Measurements from ENCODE around the gene RYK. TPM values are rescaled to one million over a fixed set of nuclear protein-coding genes. Genes with fewer than 3 reads are reported as not detected.

Gene RYK
- total RNA-seq, 1 experiment from 2014 or later = 55.2 TPM

GRCh38 chr3:134163096-134163495, 87.6 kb downstream of the RYK start:
- ChIA-PET POLR2A (no interaction called here), RAD21 (ENCODE audit: low non-redundant PET in 1 of 2, low total read pairs in 2 of 2, uncharacterized antibody in 2 of 2, unreplicated experiment in 2 of 2) (no interaction called here), CTCF (no interaction called here)
- Histone ChIP-seq H3K27ac (ENCODE audit: low read depth, low read length) (no peak overlapping the region), H3K9ac (ENCODE audit: low read length) (no peak overlapping the region), H3K4me3 (replicated peaks in 1 of 2; ENCODE audit: low read depth in 1 of 2, low read length in 2 of 2) (no peak overlapping the region), H4K20me1 (ENCODE audit: insufficient read depth) (no peaks in the 10 kb centered on the region), H3K27me3 (ENCODE audit: insufficient read depth, low read length) (no peaks in the 10 kb centered on the region), H3K9me3 (ENCODE audit: control insufficient read depth in 1 of 2, insufficient read depth in 1 of 2, low read depth in 1 of 2, low read length in 2 of 2) (no peaks in the 10 kb centered on the region), H3K9me2 (ENCODE audit: insufficient read depth) (no peaks in the 10 kb centered on the region), H2AFZ (ENCODE audit: low read depth, low read length, poor library complexity, severe bottlenecking) (no peak overlapping the region), H3K4me2 (ENCODE audit: low read length) (no peak overlapping the region), H3K36me3 (ENCODE audit: control insufficient read depth in 1 of 2, insufficient read depth in 2 of 2, low read length in 2 of 2) (peaks cover 11 to 14% of the 10 kb centered on the region in 2 experiments), H3K79me2 (ENCODE audit: insufficient read depth, low read length) (no peaks in the 10 kb centered on the region), H3K4me1 (ENCODE audit: control insufficient read depth in 1 of 2, insufficient read depth in 2 of 2, low read length in 2 of 2) (no peaks in the 10 kb centered on the region)
- no TSS peak for BruUV-seq (replicated peaks)
- intact Hi-C loops (cut with micrococcal nuclease) = no loop called here
- no peak for TF ChIP-seq ATF3 (IDR thresholded peaks at IDR 0.05)
- ATAC-seq (no peak), DNase-seq (ENCODE audit: low read depth, low spot score) (no peak)

GRCh38 chr3:134161898-134162615, 88.6 kb downstream of the RYK start:
- Histone ChIP-seq H3K9ac (ENCODE audit: low read length) (no peak overlapping the region), H3K9me3 (ENCODE audit: control insufficient read depth in 1 of 2, insufficient read depth in 1 of 2, low read depth in 1 of 2, low read length in 2 of 2) (no peaks in the 10 kb centered on the region), H3K4me1 (ENCODE audit: control insufficient read depth in 1 of 2, insufficient read depth in 2 of 2, low read length in 2 of 2) (no peaks in the 10 kb centered on the region), H3K4me2 (ENCODE audit: low read length) (no peak overlapping the region), H2AFZ (ENCODE audit: low read depth, low read length, poor library complexity, severe bottlenecking) (no peak overlapping the region), H3K36me3 (ENCODE audit: control insufficient read depth in 1 of 2, insufficient read depth in 2 of 2, low read length in 2 of 2) (peaks cover 13 to 20% of the 10 kb centered on the region in 2 experiments), H3K27ac (ENCODE audit: low read depth, low read length) (no peak overlapping the region), H3K79me2 (ENCODE audit: insufficient read depth, low read length) (no peaks in the 10 kb centered on the region), H3K27me3 (ENCODE audit: insufficient read depth, low read length) (no peaks in the 10 kb centered on the region), H4K20me1 (ENCODE audit: insufficient read depth) (no peaks in the 10 kb centered on the region), H3K9me2 (ENCODE audit: insufficient read depth) (no peaks in the 10 kb centered on the region), H3K4me3 (replicated peaks in 1 of 2; ENCODE audit: low read depth in 1 of 2, low read length in 2 of 2) (no peak overlapping the region)
- no TSS peak for BruUV-seq (replicated peaks)
- ChIA-PET CTCF (no interaction called here), RAD21 (ENCODE audit: low non-redundant PET in 1 of 2, low total read pairs in 2 of 2, uncharacterized antibody in 2 of 2, unreplicated experiment in 2 of 2) (no interaction called here), POLR2A (no interaction called here)
- DNase-seq (ENCODE audit: low read depth, low spot score) (no peak), ATAC-seq (no peak)
- intact Hi-C loops (cut with micrococcal nuclease) = no loop called here
- no peak for TF ChIP-seq EZH2 (IDR thresholded peaks at IDR 0.05)
- no peak for TF ChIP-seq ZFX (IDR thresholded peaks at IDR 0.05)
- TF ChIP-seq SP1 (IDR thresholded peaks at IDR 0.05; ENCODE audit: low read depth) = no peak
- no peak for TF ChIP-seq ELF1 (IDR thresholded peaks at IDR 0.05; ENCODE audit: borderline replicate concordance, low read depth)
- TF ChIP-seq ATF3 (IDR thresholded peaks at IDR 0.05) = no peak
- no peak for TF ChIP-seq SIN3A (IDR thresholded peaks at IDR 0.05; ENCODE audit: low read depth)
- no peak for TF ChIP-seq RAD21 (IDR thresholded peaks at IDR 0.05; ENCODE audit: low read depth)
- no peak for TF ChIP-seq JUND (IDR thresholded peaks at IDR 0.05)
- no peak for TF ChIP-seq EGR1 (IDR thresholded peaks at IDR 0.05; ENCODE audit: low read depth)
- no peak for TF ChIP-seq SRF (IDR thresholded peaks at IDR 0.05; ENCODE audit: low read depth)

Data from HCT116 (cell line).